ENCODE measurements around the gene ZFYVE21.

GRCh38 chr14:103668117-103668516, 47.5 kb upstream of the ZFYVE21 start:
- TF ChIP-seq, protein P1, sequence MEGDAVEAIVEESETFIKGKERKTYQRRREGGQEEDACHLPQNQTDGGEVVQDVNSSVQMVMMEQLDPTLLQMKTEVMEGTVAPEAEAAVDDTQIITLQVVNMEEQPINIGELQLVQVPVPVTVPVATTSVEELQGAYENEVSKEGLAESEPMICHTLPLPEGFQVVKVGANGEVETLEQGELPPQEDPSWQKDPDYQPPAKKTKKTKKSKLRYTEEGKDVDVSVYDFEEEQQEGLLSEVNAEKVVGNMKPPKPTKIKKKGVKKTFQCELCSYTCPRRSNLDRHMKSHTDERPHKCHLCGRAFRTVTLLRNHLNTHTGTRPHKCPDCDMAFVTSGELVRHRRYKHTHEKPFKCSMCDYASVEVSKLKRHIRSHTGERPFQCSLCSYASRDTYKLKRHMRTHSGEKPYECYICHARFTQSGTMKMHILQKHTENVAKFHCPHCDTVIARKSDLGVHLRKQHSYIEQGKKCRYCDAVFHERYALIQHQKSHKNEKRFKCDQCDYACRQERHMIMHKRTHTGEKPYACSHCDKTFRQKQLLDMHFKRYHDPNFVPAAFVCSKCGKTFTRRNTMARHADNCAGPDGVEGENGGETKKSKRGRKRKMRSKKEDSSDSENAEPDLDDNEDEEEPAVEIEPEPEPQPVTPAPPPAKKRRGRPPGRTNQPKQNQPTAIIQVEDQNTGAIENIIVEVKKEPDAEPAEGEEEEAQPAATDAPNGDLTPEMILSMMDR (IDR thresholded peaks at IDR 0.05): no peak
- TF ChIP-seq EP300 (IDR thresholded peaks at IDR 0.05) (no peak), POLR2A (IDR thresholded peaks at IDR 0.05) (no peak)

Measured in ovary (tissue), 3 donors.